ENCODE data around the gene COBL. TPM values are rescaled to one million over a fixed set of nuclear protein-coding genes. Genes with fewer than 3 reads are reported as not detected.

COBL gene
- total RNA-seq, 3 donors from 2014 or later, result 2.2 to 37.3 (median 16.1) TPM

DNA sequence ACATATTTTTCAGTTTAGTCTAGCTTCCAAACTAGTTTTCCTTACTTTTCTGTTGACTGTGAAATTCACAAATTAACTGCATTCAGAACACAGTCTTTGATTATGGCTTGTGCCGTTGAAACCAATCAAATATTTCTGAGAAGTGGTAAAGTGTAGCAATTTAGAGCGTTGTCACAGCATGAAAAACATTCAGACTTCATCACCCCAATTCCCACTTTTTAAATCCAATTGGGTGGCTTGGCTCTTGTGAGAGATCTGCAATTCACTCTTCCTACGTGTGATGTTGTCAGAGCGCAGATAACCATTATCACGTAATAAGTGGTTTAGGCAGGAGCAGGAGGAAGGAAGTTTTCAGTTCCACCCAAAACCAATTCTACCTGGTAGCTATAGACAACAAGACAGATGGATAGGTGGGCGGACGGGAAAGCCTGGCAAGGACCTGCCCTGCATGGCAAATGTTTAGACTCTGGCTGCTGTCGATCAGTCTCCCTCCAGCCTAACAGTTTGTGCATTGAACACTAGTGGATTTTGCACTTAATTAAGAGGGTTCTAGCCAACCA is 8.9 kb downstream of the COBL start:
- no peaks in the 10 kb centered on the region for H3K36me3 ChIP-seq
- no peaks in the 10 kb centered on the region for H3K4me1 ChIP-seq
- no peaks in the 10 kb centered on the region for H3K9me3 ChIP-seq
- no peaks in the 10 kb centered on the region for H3K27me3 ChIP-seq
- H3K4me3 ChIP-seq, result no peak overlapping the region
- DNase-seq (ENCODE audit: low spot score in 2 of 2), result no peak
- intact Hi-C loops (cut with DNase I; ENCODE audit: low total_unique reads), result no loop called here
- no peak for TF ChIP-seq POLR2AphosphoS5 (IDR thresholded peaks at IDR 0.05)
- TF ChIP-seq, protein P1, sequence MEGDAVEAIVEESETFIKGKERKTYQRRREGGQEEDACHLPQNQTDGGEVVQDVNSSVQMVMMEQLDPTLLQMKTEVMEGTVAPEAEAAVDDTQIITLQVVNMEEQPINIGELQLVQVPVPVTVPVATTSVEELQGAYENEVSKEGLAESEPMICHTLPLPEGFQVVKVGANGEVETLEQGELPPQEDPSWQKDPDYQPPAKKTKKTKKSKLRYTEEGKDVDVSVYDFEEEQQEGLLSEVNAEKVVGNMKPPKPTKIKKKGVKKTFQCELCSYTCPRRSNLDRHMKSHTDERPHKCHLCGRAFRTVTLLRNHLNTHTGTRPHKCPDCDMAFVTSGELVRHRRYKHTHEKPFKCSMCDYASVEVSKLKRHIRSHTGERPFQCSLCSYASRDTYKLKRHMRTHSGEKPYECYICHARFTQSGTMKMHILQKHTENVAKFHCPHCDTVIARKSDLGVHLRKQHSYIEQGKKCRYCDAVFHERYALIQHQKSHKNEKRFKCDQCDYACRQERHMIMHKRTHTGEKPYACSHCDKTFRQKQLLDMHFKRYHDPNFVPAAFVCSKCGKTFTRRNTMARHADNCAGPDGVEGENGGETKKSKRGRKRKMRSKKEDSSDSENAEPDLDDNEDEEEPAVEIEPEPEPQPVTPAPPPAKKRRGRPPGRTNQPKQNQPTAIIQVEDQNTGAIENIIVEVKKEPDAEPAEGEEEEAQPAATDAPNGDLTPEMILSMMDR (IDR thresholded peaks at IDR 0.05), result no peak
- H3K27ac ChIP-seq, result no peak overlapping the region

DNA sequence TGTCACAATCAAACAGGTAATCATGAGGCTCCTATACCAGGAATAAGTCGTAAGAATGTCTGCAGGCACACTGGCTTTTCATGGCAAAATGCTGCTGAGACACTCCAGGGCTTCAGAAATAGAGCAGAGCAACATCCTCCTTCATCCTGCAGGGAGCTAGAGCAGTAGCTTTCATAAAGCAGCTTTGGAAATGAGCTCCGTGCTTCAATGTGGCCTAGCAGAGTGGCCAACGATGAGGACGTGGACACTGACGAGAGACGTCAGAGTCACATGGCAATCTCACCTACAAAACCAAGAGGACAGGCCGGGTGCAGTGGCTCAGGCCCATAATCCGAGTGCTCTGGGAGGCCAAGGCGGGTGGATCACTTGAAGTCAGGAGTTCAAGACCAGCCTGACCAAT is 9.8 kb downstream of the COBL start:
- Histone ChIP-seq H3K4me3 (no peak overlapping the region), H3K4me1 (no peaks in the 10 kb centered on the region), H3K9me3 (no peaks in the 10 kb centered on the region), H3K27me3 (no peaks in the 10 kb centered on the region), H3K36me3 (no peaks in the 10 kb centered on the region), H3K27ac (no peak overlapping the region)
- DNase-seq (ENCODE audit: low spot score in 2 of 2), result no peak
- TF ChIP-seq POLR2AphosphoS5 (IDR thresholded peaks at IDR 0.05) (no peak), POLR2A (IDR thresholded peaks at IDR 0.05) (no peak)
- TF ChIP-seq, protein P1 (IDR thresholded peaks at IDR 0.05), result no peak
- intact Hi-C loops (cut with DNase I; ENCODE audit: low total_unique reads), result no loop called here

DNA sequence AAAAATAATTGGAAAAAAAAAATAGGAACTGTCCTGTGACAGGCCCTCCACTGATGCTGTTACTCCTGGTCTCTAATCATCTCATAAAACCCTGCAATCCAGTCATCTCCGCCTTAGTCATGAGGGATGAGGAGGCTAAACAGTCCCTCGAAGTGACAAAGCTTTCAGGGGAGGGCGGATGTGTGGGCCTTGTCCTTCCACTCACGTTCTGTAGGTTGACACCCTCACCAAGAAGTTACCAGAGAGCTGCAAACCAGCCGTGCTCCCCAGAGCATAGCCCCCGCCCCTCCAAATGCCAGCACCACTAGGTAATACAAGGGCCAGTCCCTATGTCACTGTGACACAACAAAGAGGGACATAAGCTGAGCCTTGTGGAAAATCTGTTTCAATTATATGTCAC is 11.9 kb downstream of the COBL start:
- Histone ChIP-seq H3K4me3 (no peak overlapping the region), H3K27me3 (no peaks in the 10 kb centered on the region), H3K36me3 (no peaks in the 10 kb centered on the region), H3K9me3 (no peaks in the 10 kb centered on the region), H3K27ac (no peak overlapping the region), H3K4me1 (no peaks in the 10 kb centered on the region)
- intact Hi-C loops (cut with DNase I; ENCODE audit: low total_unique reads), result no loop called here
- TF ChIP-seq, protein P1 (IDR thresholded peaks at IDR 0.05), result no peak
- TF ChIP-seq POLR2A (IDR thresholded peaks at IDR 0.05) (no peak), POLR2AphosphoS5 (IDR thresholded peaks at IDR 0.05) (no peak)
- no peak for DNase-seq (ENCODE audit: low spot score in 2 of 2)

DNA sequence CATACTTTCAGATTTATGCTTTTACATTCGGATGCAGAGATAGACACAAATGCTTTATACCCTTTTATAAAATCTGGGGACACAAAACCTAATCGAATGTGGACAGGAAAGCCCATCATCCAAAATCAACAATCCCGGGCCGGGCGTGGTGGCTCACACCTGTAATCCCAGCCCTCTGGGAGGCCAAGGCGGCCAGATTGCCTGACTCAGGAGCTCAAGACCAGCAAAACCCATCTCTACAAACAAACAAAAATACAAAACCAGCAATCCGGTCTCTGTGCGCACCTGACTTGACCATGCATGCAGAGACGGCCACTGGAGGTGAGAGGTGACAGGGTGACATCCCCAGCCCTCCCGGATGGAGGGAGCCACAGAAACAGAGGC is 13.5 kb downstream of the COBL start:
- TF ChIP-seq POLR2AphosphoS5 (IDR thresholded peaks at IDR 0.05) (no peak), POLR2A (IDR thresholded peaks at IDR 0.05) (no peak)
- TF ChIP-seq, protein P1 (IDR thresholded peaks at IDR 0.05), result no peak
- no peak overlapping the region for H3K4me3 ChIP-seq
- no peaks in the 10 kb centered on the region for H3K27me3 ChIP-seq
- no peak overlapping the region for H3K27ac ChIP-seq
- intact Hi-C loops (cut with DNase I; ENCODE audit: low total_unique reads), result no loop called here
- no peak for DNase-seq (ENCODE audit: low spot score in 2 of 2)
- no peaks in the 10 kb centered on the region for H3K9me3 ChIP-seq
- H3K36me3 ChIP-seq, result no peaks in the 10 kb centered on the region
- H3K4me1 ChIP-seq, result no peaks in the 10 kb centered on the region

DNA sequence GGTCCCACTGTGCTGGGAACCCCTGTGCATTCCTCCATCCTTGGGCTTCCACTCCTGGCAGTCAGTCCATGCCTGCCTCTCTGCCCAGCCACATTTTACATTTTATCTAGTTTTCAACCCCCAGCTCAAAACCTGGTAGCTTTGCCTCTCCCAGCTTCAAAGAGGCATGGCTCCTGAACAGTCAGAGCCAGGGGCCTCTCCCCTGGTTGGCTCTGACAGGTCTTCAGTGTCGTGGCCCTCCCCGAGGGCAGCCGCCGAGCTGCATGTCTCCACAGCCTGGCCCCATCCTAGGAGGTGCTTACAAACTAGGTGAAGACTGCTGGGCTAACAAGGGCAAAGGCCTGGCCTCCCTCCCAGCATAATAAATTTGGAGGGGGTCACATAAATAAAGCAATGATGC is 14.8 kb downstream of the COBL start:
- Histone ChIP-seq H3K27me3 (no peaks in the 10 kb centered on the region), H3K36me3 (no peaks in the 10 kb centered on the region), H3K4me3 (no peak overlapping the region), H3K9me3 (no peaks in the 10 kb centered on the region), H3K4me1 (no peaks in the 10 kb centered on the region), H3K27ac (no peak overlapping the region)
- intact Hi-C loops (cut with DNase I; ENCODE audit: low total_unique reads), result no loop called here
- TF ChIP-seq, protein P1 (IDR thresholded peaks at IDR 0.05), result no peak
- TF ChIP-seq POLR2AphosphoS5 (IDR thresholded peaks at IDR 0.05) (no peak), POLR2A (IDR thresholded peaks at IDR 0.05) (no peak)
- no peak for DNase-seq (ENCODE audit: low spot score in 2 of 2)
